Loucy (cell line): ENCODE data around the gene NKX1-1.

Source experiments
- EZH2phosphoT487 ChIP-seq: fragments of 200-600 bp; IDR thresholded peaks from 2 replicates; pipeline ENCODE4 v1.6.1; 2018; ENCODE audit warnings: antibody characterized with exemption, mild to moderate bottlenecking, moderate library complexity, borderline replicate concordance
- TF ChIP-seq, protein P1 (sequence below): fragments of 200-600 bp; sonication (generic); conservative IDR thresholded peaks from 2 replicates; pipeline ENCODE4 v1.5.1; 2014; ENCODE audit warnings: mild to moderate bottlenecking, antibody characterized with exemption, low read length

DNA sequence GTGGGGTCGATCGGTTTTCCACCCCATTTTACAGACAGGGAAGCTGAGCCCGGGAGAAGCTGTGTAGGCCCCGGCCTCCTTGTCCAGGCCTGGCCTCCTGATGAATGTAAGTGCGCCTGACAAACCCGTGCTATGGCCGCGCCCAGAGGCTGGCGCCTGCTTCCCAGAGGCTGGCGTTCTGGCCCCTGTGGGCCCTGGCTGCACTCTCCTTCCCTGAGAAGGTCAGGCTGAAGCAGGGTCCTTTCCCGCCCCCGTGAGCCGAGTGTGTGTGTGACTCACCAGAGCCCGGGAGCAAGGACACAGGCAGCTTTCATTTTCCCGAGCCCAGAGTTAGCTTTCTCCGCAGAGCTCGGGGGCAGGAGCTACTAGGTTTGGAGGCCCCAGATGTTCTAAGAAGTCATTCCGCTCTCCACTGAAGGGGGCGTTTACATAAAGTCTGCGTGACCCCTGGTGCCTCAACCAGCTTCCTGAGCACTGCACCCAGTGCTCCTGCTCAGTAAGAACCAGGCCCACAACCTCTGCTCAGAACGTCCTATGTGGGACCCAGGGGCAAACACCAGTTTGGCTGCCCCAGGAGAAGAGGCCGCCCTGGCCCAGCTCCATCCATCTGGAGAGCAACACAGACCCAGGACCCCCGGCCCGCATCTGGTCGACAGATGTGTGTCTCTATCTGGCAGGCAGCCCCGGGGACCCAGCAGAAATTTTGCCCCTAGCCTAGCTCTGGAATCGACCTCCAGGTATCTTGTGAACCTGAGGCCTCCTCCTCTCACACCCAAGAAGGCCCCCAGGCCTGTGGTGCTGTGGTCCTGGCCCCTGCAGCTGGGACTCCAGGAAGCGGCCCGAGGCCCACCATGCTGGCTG is 45.6 kb downstream of the NKX1-1 start:
- TF ChIP-seq, protein P1, sequence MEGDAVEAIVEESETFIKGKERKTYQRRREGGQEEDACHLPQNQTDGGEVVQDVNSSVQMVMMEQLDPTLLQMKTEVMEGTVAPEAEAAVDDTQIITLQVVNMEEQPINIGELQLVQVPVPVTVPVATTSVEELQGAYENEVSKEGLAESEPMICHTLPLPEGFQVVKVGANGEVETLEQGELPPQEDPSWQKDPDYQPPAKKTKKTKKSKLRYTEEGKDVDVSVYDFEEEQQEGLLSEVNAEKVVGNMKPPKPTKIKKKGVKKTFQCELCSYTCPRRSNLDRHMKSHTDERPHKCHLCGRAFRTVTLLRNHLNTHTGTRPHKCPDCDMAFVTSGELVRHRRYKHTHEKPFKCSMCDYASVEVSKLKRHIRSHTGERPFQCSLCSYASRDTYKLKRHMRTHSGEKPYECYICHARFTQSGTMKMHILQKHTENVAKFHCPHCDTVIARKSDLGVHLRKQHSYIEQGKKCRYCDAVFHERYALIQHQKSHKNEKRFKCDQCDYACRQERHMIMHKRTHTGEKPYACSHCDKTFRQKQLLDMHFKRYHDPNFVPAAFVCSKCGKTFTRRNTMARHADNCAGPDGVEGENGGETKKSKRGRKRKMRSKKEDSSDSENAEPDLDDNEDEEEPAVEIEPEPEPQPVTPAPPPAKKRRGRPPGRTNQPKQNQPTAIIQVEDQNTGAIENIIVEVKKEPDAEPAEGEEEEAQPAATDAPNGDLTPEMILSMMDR: no peak
- no peak for TF ChIP-seq EZH2phosphoT487
